Keratinocyte (primary cell): ENCODE data around the gene MAN1C1. TPM values are rescaled to one million over a fixed set of nuclear protein-coding genes. Genes with fewer than 3 reads are reported as not detected.

ENCODE experiments used
- DNase-seq: peaks from one replicate; pipeline ENCODE4 v3.0.0-alpha.2; 2011; ENCODE audit warnings: low read depth, missing footprints, low spot score
- FAIRE-seq: peaks from 2 replicates; lab custom pipeline; 2011; peaks lifted over from hg19 to GRCh38; lab: Jason Lieb, UNC
- H2AFZ ChIP-seq: 2 replicates; pipeline ENCODE4 v1.6.0; 2012; ENCODE audit warnings: low read length, control low read depth, inconsistent platforms; ENCODE audit not compliant: control insufficient read depth
- H3K27ac ChIP-seq: 2 replicates; pipeline ENCODE4 v1.5.1; 2011; ENCODE audit warnings: low read length; ENCODE audit not compliant: control insufficient read depth, insufficient read depth
- H3K27me3 ChIP-seq: 3 replicates; pipeline ENCODE4 v1.6.0; 2011; ENCODE audit warnings: low read length; ENCODE audit not compliant: control insufficient read depth, insufficient read depth; ENCODE audit errors: extremely low read depth
- H3K36me3 ChIP-seq, 2 experiments: 2 replicates in 1 of 2; 3 replicates in 1 of 2; pipeline ENCODE4 v1.5.1; 2011; ENCODE audit warnings: low read length in 2 of 2, mild to moderate bottlenecking in 1 of 2; ENCODE audit not compliant: control insufficient read depth in 2 of 2, insufficient read depth in 2 of 2; ENCODE audit errors: extremely low read depth in 1 of 2
- H3K4me1 ChIP-seq: 3 replicates; pipeline ENCODE4 v1.5.1; 2011; ENCODE audit warnings: low read length; ENCODE audit not compliant: control insufficient read depth, insufficient read depth; ENCODE audit errors: extremely low read depth
- H3K4me2 ChIP-seq: 3 replicates; pipeline ENCODE4 v1.6.0; 2011; ENCODE audit warnings: low read depth, low read length; ENCODE audit not compliant: control insufficient read depth, insufficient read depth; ENCODE audit errors: extremely low read depth
- H3K4me3 ChIP-seq, 3 experiments: fragments of 200-600 bp in 1 of 3; sonication (generic) in 1 of 3; 2 replicates in 2 of 3; 3 replicates in 1 of 3; pipeline ENCODE4 v1.5.1; 2011 to 2016; ENCODE audit warnings: low read length in 3 of 3, mild to moderate bottlenecking in 3 of 3, control low read depth in 2 of 3, inconsistent platforms in 1 of 3, low read depth in 1 of 3, mixed read lengths in 1 of 3, mixed run types in 1 of 3, moderate library complexity in 1 of 3; ENCODE audit not compliant: control insufficient read depth in 2 of 3, insufficient read depth in 2 of 3; ENCODE audit errors: extremely low read depth in 1 of 3
- H3K79me2 ChIP-seq: 2 replicates; pipeline ENCODE4 v1.6.0; 2012; ENCODE audit warnings: low read length; ENCODE audit not compliant: control insufficient read depth, insufficient read depth
- H3K9ac ChIP-seq: 3 replicates; pipeline ENCODE4 v1.6.0; 2011; ENCODE audit warnings: low read length; ENCODE audit not compliant: control insufficient read depth, insufficient read depth; ENCODE audit errors: extremely low read depth
- H3K9me1 ChIP-seq: 3 replicates; pipeline ENCODE4 v1.6.0; 2011; ENCODE audit warnings: low read length; ENCODE audit not compliant: control insufficient read depth, insufficient read depth; ENCODE audit errors: extremely low read depth
- H3K9me3 ChIP-seq: 2 replicates; pipeline ENCODE4 v1.5.1; 2012; ENCODE audit warnings: low read depth, low read length; ENCODE audit not compliant: control insufficient read depth
- H4K20me1 ChIP-seq: 3 replicates; pipeline ENCODE4 v1.6.0; 2011; ENCODE audit warnings: low read length; ENCODE audit not compliant: control insufficient read depth, insufficient read depth; ENCODE audit errors: extremely low read depth
- CTCF ChIP-seq, 3 experiments: IDR thresholded peaks in 1 of 3; conservative IDR thresholded peaks in 1 of 3; optimal IDR thresholded peaks in 1 of 3; 2 replicates in 2 of 3; 3 replicates in 1 of 3; pipeline versions ENCODE3 to v1.5.1; 2011; ENCODE audit warnings: low read length in 3 of 3, mild to moderate bottlenecking in 3 of 3, moderate library complexity in 2 of 3, control low read depth in 1 of 3, inconsistent platforms in 1 of 3; ENCODE audit not compliant: insufficient read depth in 2 of 3; ENCODE audit errors: extremely low read depth in 1 of 3
- EZH2 ChIP-seq: IDR thresholded peaks from one replicate; pipeline ENCODE4 v1.6.1; 2012; ENCODE audit warnings: inconsistent platforms, mild to moderate bottlenecking, low read length, moderate library complexity
- dilution Hi-C: fragments of 300-500 bp; cut with MboI; formaldehyde crosslinking; loops from one replicate; pipeline ENCODE4 v1.7.0; 2020; ENCODE audit warnings: low sequenced_read_pairs; ENCODE audit not compliant: extremely low pct_ligation_motif_present
- polyA plus RNA-seq, 5 experiments: library from polyadenylated mRNA; depleted of rRNA in 3 of 5; stranded (reverse) in 3 of 5; stranded (forward) in 1 of 5; unstranded in 1 of 5; fragments of >200 nt; gene quantifications; 1 replicate in 1 of 5; 2 replicates in 3 of 5; 3 replicates in 1 of 5; pipeline versions ENCODE4 v1.2.1 to v1.2.3, GENCODE V29; 2011 to 2012; ENCODE audit warnings: missing spikeins in 2 of 5, low read depth in 1 of 5, low replicate concordance in 1 of 5

Gene MAN1C1
- polyA plus RNA-seq, 1 donor (not counting 4 experiments of a cell fraction or from before 2014, with no cell fraction given), result 0.07 TPM

- Histone ChIP-seq H3K9ac (no peak overlapping the region), H3K9me1 (no peaks in the 10 kb centered on the region), H3K4me3 (no peak overlapping the region), H3K27me3 (peaks cover 4% of the 10 kb centered on the region), H3K27ac (no peak overlapping the region), H3K9me3 (no peaks in the 10 kb centered on the region), H3K4me2 (no peak overlapping the region), H3K79me2 (no peaks in the 10 kb centered on the region), H3K4me1 (no peaks in the 10 kb centered on the region), H3K36me3 (no peaks in the 10 kb centered on the region), H2AFZ (no peak overlapping the region), H4K20me1 (no peaks in the 10 kb centered on the region)
- FAIRE-seq, result no peak
- dilution Hi-C loops, result no loop called here
- TF ChIP-seq EZH2 (no peak), CTCF (optimal IDR thresholded peaks at IDR 0.05 in 1 of 3, IDR thresholded peaks at IDR 0.05 in 1 of 3, conservative IDR thresholded peaks at IDR 0.05 in 1 of 3; ENCODE audit: extremely low read depth in 1 of 3, insufficient read depth in 2 of 3, low read length in 3 of 3) (no peak)
- DNase-seq, result no peak
Observed at GRCh38 chr1:25742316-25742715, 125.7 kb downstream of the MAN1C1 start.

- peaks cover 6% of the 10 kb centered on the region for H3K4me1 ChIP-seq
- TF ChIP-seq CTCF (optimal IDR thresholded peaks at IDR 0.05 in 1 of 3, IDR thresholded peaks at IDR 0.05 in 1 of 3, conservative IDR thresholded peaks at IDR 0.05 in 1 of 3; ENCODE audit: extremely low read depth in 1 of 3, insufficient read depth in 2 of 3, low read length in 3 of 3), result no peak
- no peak for TF ChIP-seq EZH2
- peaks cover 2% of the 10 kb centered on the region for H3K9me1 ChIP-seq
- no peaks in the 10 kb centered on the region for H3K79me2 ChIP-seq
- no peaks in the 10 kb centered on the region for H3K36me3 ChIP-seq
- FAIRE-seq (no peak), DNase-seq (no peak)
- H3K4me2 ChIP-seq, result no peak overlapping the region
- dilution Hi-C loops, result no loop called here
- no peak overlapping the region for H2AFZ ChIP-seq
- H3K9ac ChIP-seq, result no peak overlapping the region
- peaks cover 4% of the 10 kb centered on the region for H3K27me3 ChIP-seq
- no peaks in the 10 kb centered on the region for H4K20me1 ChIP-seq
- H3K4me3 ChIP-seq, result no peak overlapping the region
- no peaks in the 10 kb centered on the region for H3K9me3 ChIP-seq
- no peak overlapping the region for H3K27ac ChIP-seq
Observed at GRCh38 chr1:25743164-25744139, 126.9 kb downstream of the MAN1C1 start.
